PC-9 (cell line): Measurements from ENCODE around the gene RBM38. TPM values are rescaled to one million over a fixed set of nuclear protein-coding genes. Genes with fewer than 3 reads are reported as not detected.

Source experiments
- BruUV-seq: library from RNA; stranded (reverse); fragments of 400-500 nt; replicated peaks from 2 replicates; lab custom pipeline; 2021; lab: Mats Ljungman, UMichigan
- CTCF ChIA-PET: fragments of 300-600 bp; sonication (Branson Sonifier 250); formaldehyde crosslinking; loops from one replicate; lab custom pipeline; 2022; ENCODE audit warnings: antibody characterized with exemption; lab: Charles Lee
- POLR2A ChIA-PET: fragments of 300-600 bp; sonication (Branson Sonifier 250); formaldehyde crosslinking; loops from one replicate; lab custom pipeline; 2022; ENCODE audit warnings: antibody characterized with exemption; ENCODE audit not compliant: unreplicated experiment; lab: Charles Lee
- DNase-seq, 2 experiments: peaks; one replicate each; pipeline versions ENCODE4 v3.0.0 to v3.0.0-alpha.2; 2015 to 2022; ENCODE audit warnings: mixed read lengths in 1 of 2
- H2AFZ ChIP-seq: fragments of 200-600 bp; sonication (generic); 2 replicates; pipeline ENCODE4 v1.8.1; 2017; ENCODE audit warnings: antibody characterized with exemption
- H3F3A ChIP-seq: fragments of 200-600 bp; sonication (generic); 2 replicates; pipeline ENCODE4 v1.8.1; 2017; ENCODE audit warnings: antibody characterized with exemption, mild to moderate bottlenecking, low read depth; ENCODE audit not compliant: insufficient read depth
- H3K27ac ChIP-seq: fragments of 200-600 bp; sonication (generic); 2 replicates; pipeline ENCODE4 v1.6.1; 2016; ENCODE audit warnings: mixed run types
- H3K27me3 ChIP-seq: fragments of 200-600 bp; sonication (generic); 2 replicates; pipeline ENCODE4 v1.6.1; 2016; ENCODE audit warnings: low read depth, mixed run types; ENCODE audit not compliant: insufficient read depth
- H3K36me3 ChIP-seq: fragments of 200-600 bp; sonication (generic); 2 replicates; pipeline ENCODE4 v1.6.1; 2016; ENCODE audit warnings: low read depth, mixed run types
- H3K4me1 ChIP-seq: fragments of 200-600 bp; sonication (generic); replicated peaks from 2 replicates; pipeline ENCODE4 v1.6.1; 2016; ENCODE audit warnings: mixed run types; ENCODE audit not compliant: insufficient read depth
- H3K4me2 ChIP-seq: fragments of 200-600 bp; sonication (generic); 2 replicates; pipeline ENCODE4 v1.6.1; 2017; ENCODE audit warnings: mixed run types
- H3K4me3 ChIP-seq: fragments of 200-600 bp; sonication (generic); 2 replicates; pipeline ENCODE4 v1.6.1; 2016; ENCODE audit warnings: mixed run types
- H3K79me2 ChIP-seq: fragments of 200-600 bp; sonication (generic); 2 replicates; pipeline ENCODE4 v1.6.1; 2017; ENCODE audit warnings: low read depth, mixed run types
- H3K9me2 ChIP-seq: fragments of 200-600 bp; sonication (generic); 2 replicates; pipeline ENCODE4 v1.8.1; 2017; ENCODE audit warnings: mild to moderate bottlenecking; ENCODE audit not compliant: insufficient read depth
- H3K9me3 ChIP-seq: fragments of 200-600 bp; sonication (generic); 2 replicates; pipeline ENCODE4 v1.8.1; 2016; ENCODE audit warnings: low read depth; ENCODE audit not compliant: insufficient read depth
- H4K20me1 ChIP-seq: fragments of 200-600 bp; sonication (generic); 2 replicates; pipeline ENCODE4 v1.8.1; 2017; ENCODE audit not compliant: insufficient read depth
- CTCF ChIP-seq: fragments of 200-600 bp; sonication (generic); conservative IDR thresholded peaks from 2 replicates; pipeline ENCODE4 v1.6.1; 2017; ENCODE audit warnings: mixed run types, antibody characterized with exemption, mild to moderate bottlenecking, moderate library complexity
- EZH2 ChIP-seq: fragments of 200-600 bp; sonication (generic); IDR thresholded peaks from 2 replicates; pipeline ENCODE4 v1.8.0; 2017; ENCODE audit warnings: antibody characterized with exemption, low read depth
- intact Hi-C: fragments of 100-400 bp; cut with micrococcal nuclease; formaldehyde crosslinking; loops from one replicate; pipeline ENCODE4 v1.10.0; 2022; ENCODE audit not compliant: unreplicated experiment
- total RNA-seq: library from RNA; stranded (reverse); gene quantifications from 2 replicates; pipeline ENCODE4 v1.2.3, GENCODE V29; 2021

The RBM38 gene
- total RNA-seq, 1 experiment from 2014 or later = 25.6 TPM

GRCh38 chr20:57439993-57440392 lies 48.8 kb downstream of the RBM38 start:
- Histone ChIP-seq H3K79me2 (no peaks in the 10 kb centered on the region), H3K36me3 (no peaks in the 10 kb centered on the region), H3F3A (peaks cover 24% of the 10 kb centered on the region; the same call in 1 of the 2 replicates), H3K4me1 (peaks cover 25% of the 10 kb centered on the region), H3K27me3 (peaks cover 8% of the 10 kb centered on the region; the same call in 1 of the 2 replicates), H3K4me2 (no peak overlapping the region), H3K9me2 (no peaks in the 10 kb centered on the region), H3K27ac (no peak overlapping the region), H3K9me3 (no peaks in the 10 kb centered on the region), H4K20me1 (no peaks in the 10 kb centered on the region), H3K4me3 (no peak overlapping the region), H2AFZ (no peak overlapping the region)
- ChIA-PET CTCF (interaction anchor here (0.6 kb wide), 1 partner anchor 70 kb away, joined by 3 read pairs; no protein-coding TSS in a partner anchor), POLR2A (no interaction called here)
- TF ChIP-seq CTCF = no peak
- TF ChIP-seq EZH2 = no peak
- intact Hi-C loops = loop anchor here (5.0 to 10.0 kb wide), 3 partner anchors 32 to 653 kb away; no protein-coding TSS in a partner anchor
- DNase-seq = no peak
- no TSS peak for BruUV-seq

DNA sequence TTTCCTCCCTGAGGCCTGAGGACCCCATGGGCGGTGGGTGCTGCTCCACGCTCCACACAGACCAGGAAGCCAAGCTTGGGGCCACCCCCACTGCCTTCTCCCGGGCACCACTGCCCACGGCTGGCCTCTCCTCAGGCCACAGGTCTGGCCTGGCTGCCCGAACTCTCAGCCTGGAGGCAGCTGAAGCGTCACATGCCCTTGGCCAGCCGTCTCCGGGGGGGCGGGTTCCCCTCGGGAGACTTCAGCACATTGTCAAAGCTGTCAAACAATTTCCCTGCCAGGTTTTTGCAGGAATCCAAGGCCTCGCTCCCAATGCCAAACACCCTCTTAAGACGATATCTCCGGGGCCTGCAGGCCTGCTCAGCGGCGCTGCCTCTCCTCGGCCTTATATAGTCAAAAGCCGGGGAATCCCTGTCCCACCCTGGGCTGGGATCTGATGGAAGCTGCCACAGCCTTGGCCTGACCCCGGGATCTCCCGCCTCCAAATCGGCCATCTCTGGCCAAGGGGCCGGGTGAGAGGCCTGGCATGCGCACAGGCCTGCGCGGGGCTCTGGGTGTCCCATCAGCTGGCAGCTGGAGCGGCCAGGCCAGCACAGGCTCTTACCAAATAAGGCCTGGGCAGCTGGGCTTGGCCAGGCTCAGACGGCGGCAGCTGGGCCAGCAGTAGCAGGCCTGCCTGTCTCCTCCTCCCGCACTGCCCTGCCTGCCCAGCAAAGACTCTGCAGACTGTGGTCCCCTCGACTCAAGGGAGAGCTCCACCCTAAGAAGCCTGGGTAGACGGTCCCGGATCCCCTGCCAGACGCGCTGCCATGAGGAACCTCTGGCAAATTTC lies 49.7 kb downstream of the RBM38 start:
- Histone ChIP-seq H3K4me2 (no peak overlapping the region), H3K9me3 (no peaks in the 10 kb centered on the region), H4K20me1 (no peaks in the 10 kb centered on the region), H3K4me1 (peaks cover 18% of the 10 kb centered on the region), H3K36me3 (no peaks in the 10 kb centered on the region), H3K9me2 (no peaks in the 10 kb centered on the region), H3K4me3 (no peak overlapping the region), H3K79me2 (no peaks in the 10 kb centered on the region), H2AFZ (no peak overlapping the region), H3F3A (peaks cover 19% of the 10 kb centered on the region; the same call in 1 of the 2 replicates), H3K27me3 (peaks cover 17% of the 10 kb centered on the region), H3K27ac (no peak overlapping the region)
- DNase-seq = no peak
- BruUV-seq = no TSS peak
- TF ChIP-seq CTCF (no peak), EZH2 (no peak)
- ChIA-PET CTCF (no interaction called here), POLR2A (no interaction called here)
- intact Hi-C loops = no loop called here

GRCh38 chr20:57441510-57442154 lies 50.4 kb downstream of the RBM38 start:
- intact Hi-C loops = no loop called here
- BruUV-seq = no TSS peak
- H2AFZ ChIP-seq = no peak overlapping the region
- no peaks in the 10 kb centered on the region for H3K79me2 ChIP-seq
- ChIA-PET CTCF (no interaction called here), POLR2A (no interaction called here)
- no peak overlapping the region for H3K27ac ChIP-seq
- no peaks in the 10 kb centered on the region for H3K9me3 ChIP-seq
- peaks cover 25% of the 10 kb centered on the region for H3K27me3 ChIP-seq
- H3F3A ChIP-seq = peaks cover 11% of the 10 kb centered on the region; the same call in 1 of the 2 replicates
- TF ChIP-seq EZH2 = no peak
- no peak for TF ChIP-seq CTCF
- H3K4me3 ChIP-seq = no peak overlapping the region
- no peaks in the 10 kb centered on the region for H4K20me1 ChIP-seq
- DNase-seq = no peak
- H3K4me1 ChIP-seq = peaks cover 11% of the 10 kb centered on the region
- H3K4me2 ChIP-seq = no peak overlapping the region
- no peaks in the 10 kb centered on the region for H3K9me2 ChIP-seq
- no peaks in the 10 kb centered on the region for H3K36me3 ChIP-seq
